HCT116 (cell line): Measurements from ENCODE around the gene RPS27L.

Experiments used
- CEBPB ChIP-seq: IDR thresholded peaks from 2 replicates; pipeline ENCODE4 v1.6.1; 2012; ENCODE audit warnings: low read depth
- EGR1 ChIP-seq: IDR thresholded peaks from 2 replicates; pipeline ENCODE4 v1.6.1; 2012; ENCODE audit warnings: low read depth
- ELF1 ChIP-seq: IDR thresholded peaks from 2 replicates; pipeline ENCODE4 v1.6.1; 2012; ENCODE audit warnings: low read depth, borderline replicate concordance
- EZH2 ChIP-seq: fragments of 200-600 bp; sonication (generic); IDR thresholded peaks from 2 replicates; pipeline ENCODE4 v1.6.1; 2017; ENCODE audit warnings: antibody characterized with exemption, mixed run types
- FOSL1 ChIP-seq: IDR thresholded peaks from 2 replicates; pipeline ENCODE4 v1.6.1; 2012; ENCODE audit warnings: low read depth
- POLR2A ChIP-seq: IDR thresholded peaks from 2 replicates; pipeline ENCODE4 v1.7.0; 2011; ENCODE audit warnings: borderline replicate concordance; ENCODE audit not compliant: insufficient read depth, insufficient read length; ENCODE audit errors: extremely low read depth
- RAD21 ChIP-seq: IDR thresholded peaks from 2 replicates; pipeline ENCODE4 v1.6.1; 2012; ENCODE audit warnings: low read depth, mild to moderate bottlenecking
- SP1 ChIP-seq: IDR thresholded peaks from 2 replicates; pipeline ENCODE4 v1.6.1; 2012; ENCODE audit warnings: low read depth
- SRF ChIP-seq: IDR thresholded peaks from 2 replicates; pipeline ENCODE4 v1.6.1; 2012; ENCODE audit warnings: low read depth
- YY1 ChIP-seq: IDR thresholded peaks from 2 replicates; pipeline ENCODE4 v1.6.1; 2011; ENCODE audit warnings: low read length, low read depth, moderate library complexity, mild to moderate bottlenecking; ENCODE audit not compliant: insufficient replicate concordance; ENCODE audit errors: extremely low read depth
- ZNF274 ChIP-seq: fragments of 200-500 bp; sonication (Bioruptor generic); IDR thresholded peaks from 2 replicates; pipeline ENCODE4 v1.6.1; 2014; ENCODE audit warnings: mild to moderate bottlenecking, low read depth, low read length, inconsistent platforms
- TF ChIP-seq, protein P1 (sequence below), 3 experiments: fragments of 200-600 bp in 1 of 3; sonication (generic) in 1 of 3; IDR thresholded peaks in 2 of 3; conservative IDR thresholded peaks in 1 of 3; 2 replicates each; pipeline ENCODE4 v1.5.1; 2012 to 2017; ENCODE audit warnings: low read depth in 2 of 3, low read length in 2 of 3, antibody characterized with exemption in 1 of 3, borderline replicate concordance in 1 of 3, control low read depth in 1 of 3, mild to moderate bottlenecking in 1 of 3, mixed read lengths in 1 of 3, mixed run types in 1 of 3, moderate library complexity in 1 of 3; ENCODE audit not compliant: insufficient read depth in 1 of 3
- TF ChIP-seq, protein P2 (sequence below): IDR thresholded peaks from 2 replicates; pipeline ENCODE4 v1.6.1; 2012
- TF ChIP-seq, protein P3 (sequence below): IDR thresholded peaks from 2 replicates; pipeline ENCODE4 v1.6.1; 2012; ENCODE audit warnings: low read depth

DNA sequence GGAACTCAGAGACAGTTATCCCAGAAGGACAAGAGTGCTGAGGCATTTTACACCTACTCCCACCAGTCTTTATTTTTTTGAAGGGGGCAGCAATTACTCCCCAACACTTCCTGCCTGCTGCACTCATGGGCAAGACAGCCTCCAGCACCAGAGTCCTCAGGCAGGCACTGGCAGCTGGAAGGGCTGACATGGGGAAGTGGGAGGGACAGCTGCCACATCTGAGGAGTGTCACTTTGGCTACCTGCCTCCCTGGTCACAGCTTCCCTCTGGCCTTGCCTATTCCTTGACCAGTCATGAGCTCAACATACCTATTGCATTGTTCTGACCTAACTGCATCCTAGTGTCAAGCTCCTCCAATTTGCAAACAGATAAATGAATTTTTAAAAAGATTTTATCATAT, 45.8 kb downstream of the RPS27L start:
- TF ChIP-seq YY1 (no peak), EZH2 (no peak), FOSL1 (no peak), SRF (no peak), SP1 (no peak), ZNF274 (no peak), CEBPB (no peak), POLR2A (no peak), ELF1 (no peak), EGR1 (no peak), RAD21 (no peak)
- TF ChIP-seq, protein P1, sequence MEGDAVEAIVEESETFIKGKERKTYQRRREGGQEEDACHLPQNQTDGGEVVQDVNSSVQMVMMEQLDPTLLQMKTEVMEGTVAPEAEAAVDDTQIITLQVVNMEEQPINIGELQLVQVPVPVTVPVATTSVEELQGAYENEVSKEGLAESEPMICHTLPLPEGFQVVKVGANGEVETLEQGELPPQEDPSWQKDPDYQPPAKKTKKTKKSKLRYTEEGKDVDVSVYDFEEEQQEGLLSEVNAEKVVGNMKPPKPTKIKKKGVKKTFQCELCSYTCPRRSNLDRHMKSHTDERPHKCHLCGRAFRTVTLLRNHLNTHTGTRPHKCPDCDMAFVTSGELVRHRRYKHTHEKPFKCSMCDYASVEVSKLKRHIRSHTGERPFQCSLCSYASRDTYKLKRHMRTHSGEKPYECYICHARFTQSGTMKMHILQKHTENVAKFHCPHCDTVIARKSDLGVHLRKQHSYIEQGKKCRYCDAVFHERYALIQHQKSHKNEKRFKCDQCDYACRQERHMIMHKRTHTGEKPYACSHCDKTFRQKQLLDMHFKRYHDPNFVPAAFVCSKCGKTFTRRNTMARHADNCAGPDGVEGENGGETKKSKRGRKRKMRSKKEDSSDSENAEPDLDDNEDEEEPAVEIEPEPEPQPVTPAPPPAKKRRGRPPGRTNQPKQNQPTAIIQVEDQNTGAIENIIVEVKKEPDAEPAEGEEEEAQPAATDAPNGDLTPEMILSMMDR (IDR thresholded peaks at IDR 0.05 in 2 of 3, conservative IDR thresholded peaks at IDR 0.05 in 1 of 3; ENCODE audit: borderline replicate concordance in 1 of 3, insufficient read depth in 1 of 3, low read depth in 2 of 3, low read length in 2 of 3): no peak
- TF ChIP-seq, protein P2, sequence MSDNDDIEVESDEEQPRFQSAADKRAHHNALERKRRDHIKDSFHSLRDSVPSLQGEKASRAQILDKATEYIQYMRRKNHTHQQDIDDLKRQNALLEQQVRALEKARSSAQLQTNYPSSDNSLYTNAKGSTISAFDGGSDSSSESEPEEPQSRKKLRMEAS: no peak
- TF ChIP-seq, protein P3, sequence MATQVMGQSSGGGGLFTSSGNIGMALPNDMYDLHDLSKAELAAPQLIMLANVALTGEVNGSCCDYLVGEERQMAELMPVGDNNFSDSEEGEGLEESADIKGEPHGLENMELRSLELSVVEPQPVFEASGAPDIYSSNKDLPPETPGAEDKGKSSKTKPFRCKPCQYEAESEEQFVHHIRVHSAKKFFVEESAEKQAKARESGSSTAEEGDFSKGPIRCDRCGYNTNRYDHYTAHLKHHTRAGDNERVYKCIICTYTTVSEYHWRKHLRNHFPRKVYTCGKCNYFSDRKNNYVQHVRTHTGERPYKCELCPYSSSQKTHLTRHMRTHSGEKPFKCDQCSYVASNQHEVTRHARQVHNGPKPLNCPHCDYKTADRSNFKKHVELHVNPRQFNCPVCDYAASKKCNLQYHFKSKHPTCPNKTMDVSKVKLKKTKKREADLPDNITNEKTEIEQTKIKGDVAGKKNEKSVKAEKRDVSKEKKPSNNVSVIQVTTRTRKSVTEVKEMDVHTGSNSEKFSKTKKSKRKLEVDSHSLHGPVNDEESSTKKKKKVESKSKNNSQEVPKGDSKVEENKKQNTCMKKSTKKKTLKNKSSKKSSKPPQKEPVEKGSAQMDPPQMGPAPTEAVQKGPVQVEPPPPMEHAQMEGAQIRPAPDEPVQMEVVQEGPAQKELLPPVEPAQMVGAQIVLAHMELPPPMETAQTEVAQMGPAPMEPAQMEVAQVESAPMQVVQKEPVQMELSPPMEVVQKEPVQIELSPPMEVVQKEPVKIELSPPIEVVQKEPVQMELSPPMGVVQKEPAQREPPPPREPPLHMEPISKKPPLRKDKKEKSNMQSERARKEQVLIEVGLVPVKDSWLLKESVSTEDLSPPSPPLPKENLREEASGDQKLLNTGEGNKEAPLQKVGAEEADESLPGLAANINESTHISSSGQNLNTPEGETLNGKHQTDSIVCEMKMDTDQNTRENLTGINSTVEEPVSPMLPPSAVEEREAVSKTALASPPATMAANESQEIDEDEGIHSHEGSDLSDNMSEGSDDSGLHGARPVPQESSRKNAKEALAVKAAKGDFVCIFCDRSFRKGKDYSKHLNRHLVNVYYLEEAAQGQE: no peak
